Stimulated activated CD4-positive, alpha-beta T cell treated with anti-CD3 and anti-CD28 coated beads, Interleukin-1b, Interleukin-23, amount 100 ng/mL, for 24 hours (primary cell): ENCODE data around the gene UNC5A.

Experiments used
- DNase-seq, 4 experiments: peaks; one replicate each; pipeline ENCODE4 v3.0.0-alpha.2; 2020; ENCODE audit warnings: low read depth in 4 of 4, low spot score in 1 of 4

UNC5A gene

GRCh38 chr5:176810081-176810597 is at the start of gene UNC5A:
Gene UNC5A (plus strand): TSS chr5:176810559. CDS start chr5:176810751, 192 bp downstream.
- peak; percentile 28 to 63 (median 48) for DNase-seq

- no peak for DNase-seq
Observed at GRCh38 chr5:176761755-176762154, 48.6 kb upstream of the UNC5A start.

GRCh38 chr5:176762489-176762888 is 47.9 kb upstream of the UNC5A start:
- DNase-seq = no peak

- no peak for DNase-seq
Observed at GRCh38 chr5:176765687-176766086, 44.7 kb upstream of the UNC5A start.

- DNase-seq = no peak
Observed at GRCh38 chr5:176768174-176768970, 42.0 kb upstream of the UNC5A start.

DNA sequence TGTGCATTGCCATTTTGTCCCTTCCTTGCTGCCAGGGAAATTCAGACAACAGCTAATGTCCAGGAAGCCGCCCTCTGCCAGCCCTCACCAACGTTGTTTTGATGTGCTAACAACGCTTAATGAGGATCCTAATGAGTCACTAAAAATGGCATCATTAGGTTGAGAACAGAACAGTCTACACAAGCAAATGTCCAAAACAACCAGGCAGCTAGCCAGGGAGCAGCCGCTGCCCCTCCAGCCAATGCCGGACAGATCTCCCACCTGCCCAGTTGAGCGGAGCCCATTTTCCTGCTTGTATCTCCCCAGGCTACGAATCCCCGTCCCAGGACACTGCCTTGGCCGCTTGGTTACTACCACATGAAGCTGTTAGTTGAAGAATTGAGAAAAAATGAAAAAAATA is 40.4 kb upstream of the UNC5A start:
- DNase-seq = no peak

DNA sequence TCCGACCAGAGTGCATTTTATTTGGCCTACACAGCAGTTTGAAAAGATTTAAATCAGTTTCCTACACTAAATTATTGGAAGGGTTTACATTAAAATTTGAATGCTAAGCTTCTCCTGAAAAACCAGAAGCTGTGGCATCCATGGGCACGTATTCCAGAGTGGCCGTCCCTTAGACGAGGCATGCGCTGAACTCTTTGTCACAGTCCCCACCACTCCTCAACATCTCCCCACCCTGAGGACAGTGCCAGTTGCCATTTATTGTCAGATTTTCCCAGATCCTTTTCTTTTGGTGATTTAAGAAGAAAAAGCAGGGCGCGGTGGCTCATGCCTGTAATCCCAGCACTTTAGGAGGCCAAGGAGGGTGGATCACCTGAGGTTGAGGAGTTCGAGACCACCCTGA is 39.9 kb upstream of the UNC5A start:
- no peak for DNase-seq

DNA sequence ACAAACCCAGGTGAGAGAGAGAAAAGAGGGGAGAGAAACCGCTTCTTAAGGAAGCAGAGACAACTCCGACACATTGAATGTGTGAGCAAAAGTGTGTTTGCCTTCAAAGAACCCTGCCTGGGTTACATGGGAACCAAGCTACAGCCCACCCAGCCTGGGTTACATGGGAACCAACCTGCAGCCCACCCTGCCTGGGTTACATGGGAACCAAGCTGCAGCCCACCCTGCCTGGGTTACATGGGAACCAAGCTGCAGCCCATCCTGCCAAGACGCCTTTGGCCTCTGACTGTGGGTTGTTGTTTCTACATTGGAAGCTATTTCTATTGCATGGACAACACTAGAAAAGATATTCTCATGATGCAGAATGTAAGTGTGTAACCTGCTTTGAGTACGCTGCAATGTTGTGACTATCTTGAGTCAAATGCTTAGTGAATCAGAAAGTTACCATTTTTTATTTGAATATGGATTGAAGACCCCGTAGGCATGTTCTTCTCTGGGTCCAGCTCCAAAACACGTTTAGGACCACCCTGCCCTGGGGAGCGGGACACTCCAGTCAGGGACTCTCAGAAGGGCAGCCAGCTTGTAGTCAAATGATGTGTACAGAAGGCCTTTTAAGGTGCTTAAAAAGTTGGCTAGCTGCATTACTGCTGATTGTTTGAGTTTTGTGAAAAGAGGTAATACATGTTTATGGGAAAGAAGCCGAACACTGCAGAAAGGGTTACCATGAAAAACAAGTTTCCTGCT is 39.1 kb upstream of the UNC5A start:
- DNase-seq = no peak

DNA sequence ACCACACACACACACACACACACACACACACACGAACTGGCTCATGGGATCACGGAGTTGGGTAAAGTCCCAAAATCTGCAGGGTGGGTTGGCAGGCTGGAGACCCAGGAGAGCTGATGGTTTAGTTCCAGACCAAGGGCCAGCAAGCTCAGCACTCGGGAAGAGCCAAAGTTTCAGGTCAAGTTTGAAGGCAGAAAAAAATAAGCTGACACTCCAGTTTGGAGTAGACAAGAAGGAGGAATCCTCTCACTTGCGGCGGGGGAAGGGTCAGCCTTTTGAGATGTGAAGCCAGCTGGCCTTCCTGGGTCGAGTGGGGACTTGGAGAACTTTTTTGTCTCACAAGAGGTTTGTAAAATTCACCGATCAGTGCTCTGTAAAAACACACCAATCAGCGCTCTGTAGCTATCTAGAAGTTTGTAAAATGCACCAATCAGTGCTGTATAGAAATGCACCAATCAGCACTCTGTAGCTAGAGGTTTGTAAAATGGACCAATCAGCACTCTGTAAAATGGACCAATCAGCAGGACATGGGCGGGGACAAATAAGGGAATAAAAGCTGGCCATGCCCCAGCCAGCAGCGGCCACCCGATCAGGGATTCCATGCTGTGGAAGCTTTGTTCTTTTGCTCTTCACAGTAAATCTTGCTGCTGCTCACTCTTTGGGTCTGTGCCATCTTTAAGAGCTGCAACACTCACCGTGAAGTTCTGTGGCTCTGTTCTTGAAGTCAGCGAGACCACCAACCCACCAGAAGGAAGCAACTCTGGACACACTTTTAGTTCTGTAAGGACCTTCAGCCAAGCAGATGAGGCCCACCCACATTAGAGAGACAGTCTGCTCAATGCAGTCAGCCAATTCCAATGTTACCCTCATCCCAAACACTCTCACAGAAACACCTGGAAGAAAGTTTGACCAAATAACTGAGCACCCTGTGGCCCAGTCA is 37.8 kb upstream of the UNC5A start:
- no peak for DNase-seq

GRCh38 chr5:176773408-176774035 is 36.8 kb upstream of the UNC5A start:
- no peak for DNase-seq

- DNase-seq = no peak
Observed at GRCh38 chr5:176774216-176775171, 35.9 kb upstream of the UNC5A start.

- no peak for DNase-seq
Observed at GRCh38 chr5:176775409-176775808, 35.0 kb upstream of the UNC5A start.

GRCh38 chr5:176776141-176776865 is 34.1 kb upstream of the UNC5A start:
- DNase-seq = no peak

DNA sequence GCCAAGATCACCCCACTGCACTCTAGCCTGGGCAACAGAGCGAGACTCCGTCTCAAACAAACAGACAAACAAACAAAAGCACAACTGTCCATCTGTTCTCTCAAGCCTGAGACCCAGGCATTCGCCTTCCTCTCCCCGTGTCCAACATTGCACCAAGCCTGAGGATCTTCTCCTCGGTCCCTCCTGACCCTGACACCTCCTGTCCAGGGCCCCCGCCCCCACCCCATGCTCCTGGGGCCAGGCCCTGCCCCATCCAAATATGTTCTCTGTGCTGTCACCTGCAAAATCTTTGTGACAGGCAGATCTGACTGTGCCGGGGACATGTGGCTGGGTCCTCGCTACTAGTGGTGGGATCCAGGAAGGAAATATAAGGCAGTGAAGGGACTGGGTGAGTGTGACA is 33.4 kb upstream of the UNC5A start:
- DNase-seq = no peak

DNA sequence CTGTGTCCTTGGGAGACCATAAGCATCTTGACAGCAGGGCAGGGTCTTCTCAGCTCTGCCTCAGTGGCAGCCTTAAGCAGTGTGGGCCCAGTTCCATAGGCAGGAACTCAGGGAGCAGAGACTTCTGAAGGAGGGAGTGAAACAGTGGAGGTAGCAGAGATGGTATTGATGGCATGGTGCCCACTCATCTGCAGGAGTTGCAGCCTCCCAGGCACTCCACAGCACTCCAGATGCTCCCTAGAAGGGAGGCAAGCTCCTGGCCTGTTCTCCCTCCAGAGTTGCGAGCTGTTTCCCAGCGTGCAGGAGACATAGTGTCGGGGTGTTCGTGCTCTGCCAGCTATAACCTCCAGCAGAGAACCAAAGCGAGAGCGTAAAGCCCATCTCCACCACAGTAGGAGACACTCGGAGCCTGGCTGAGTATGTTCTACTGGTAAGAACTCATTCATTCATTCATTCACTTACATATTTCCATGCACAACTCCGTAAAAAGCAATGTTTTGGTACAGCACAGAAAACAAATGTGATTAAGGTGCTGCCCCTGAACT is 31.4 kb upstream of the UNC5A start:
- DNase-seq = no peak

DNA sequence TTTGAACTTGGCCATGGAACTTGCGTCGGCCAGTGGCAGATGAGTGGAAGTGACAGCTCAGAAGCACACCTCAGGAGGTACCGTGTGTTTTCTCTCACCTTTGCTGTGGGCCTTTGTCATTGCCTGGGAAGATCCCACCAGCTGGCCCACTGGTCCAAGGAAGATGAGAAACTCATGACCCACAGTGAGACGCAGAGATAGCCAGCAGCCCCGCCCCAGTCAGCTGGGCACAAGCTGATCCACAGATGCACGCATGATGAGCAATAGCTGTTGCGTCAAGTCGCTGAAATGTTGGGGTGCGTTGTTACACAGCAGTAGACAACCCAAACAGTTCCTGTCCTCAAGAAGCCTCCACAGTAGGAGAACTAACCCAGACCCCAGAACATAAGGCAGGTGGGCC is 30.8 kb upstream of the UNC5A start:
- no peak for DNase-seq

GRCh38 chr5:176780176-176781053 is 29.9 kb upstream of the UNC5A start:
- DNase-seq = no peak

DNA sequence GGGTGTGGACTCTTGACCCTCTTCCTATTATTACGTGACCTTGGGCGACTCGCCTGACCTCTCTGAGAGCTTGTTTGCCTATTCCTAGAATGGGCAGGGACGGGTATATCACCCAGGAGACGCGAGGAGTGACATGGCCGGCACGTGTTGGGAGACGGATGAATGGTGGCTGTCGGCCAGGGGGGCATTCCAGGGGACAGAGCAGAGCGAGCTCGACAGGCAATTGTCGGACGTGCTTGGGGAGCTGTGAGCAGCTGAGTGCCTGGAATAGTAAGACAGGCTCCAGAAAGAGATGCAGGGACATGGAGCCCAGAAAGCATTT is 29.3 kb upstream of the UNC5A start:
- DNase-seq = no peak
